ENCODE measurements around the gene TAS1R3. TPM values are rescaled to one million over a fixed set of nuclear protein-coding genes. Genes with fewer than 3 reads are reported as not detected.

Gene TAS1R3
- total and polyA plus RNA-seq, 4 donors: 0.19 to 0.36 (median 0.33) TPM; not detected in 1

GRCh38 chr1:1285611-1286311, 45.3 kb upstream of the TAS1R3 start:
- H3K36me3 ChIP-seq (ENCODE audit: control insufficient read depth in 4 of 4, insufficient read depth in 3 of 4, low read depth in 1 of 4, low read length in 3 of 4): no peaks in the 10 kb centered on the region
- H3K4me1 ChIP-seq (ENCODE audit: control insufficient read depth in 4 of 4, insufficient read depth in 4 of 4, low read length in 3 of 4): peaks cover 9 to 25% (median 18%) of the 10 kb centered on the region in 4 donors
- no peak for DNase-seq (ENCODE audit: low spot score)
- 78% methylated on average over 37 of the region's 37 CpGs for WGBS
- no peak overlapping the region for H3K27ac ChIP-seq (ENCODE audit: low read depth in 1 of 2, low read length in 2 of 2)
- H3K4me3 ChIP-seq (ENCODE audit: low read depth in 1 of 3, low read length in 3 of 3): no peak overlapping the region
- no peaks in the 10 kb centered on the region for H3K9me3 ChIP-seq (ENCODE audit: control insufficient read depth in 4 of 4, low read length in 3 of 4)
- TF ChIP-seq REST (IDR thresholded peaks at IDR 0.05) (no peak), SP1 (IDR thresholded peaks at IDR 0.05) (no peak), EGR1 (IDR thresholded peaks at IDR 0.05; ENCODE audit: low read depth in 2 of 2) (no peak), NR2F2 (IDR thresholded peaks at IDR 0.05) (no peak), RAD21 (IDR thresholded peaks at IDR 0.05) (no peak), HNF4A (conservative IDR thresholded peaks at IDR 0.05) (no peak), RXRA (IDR thresholded peaks at IDR 0.05) (no peak), HNF4G (IDR thresholded peaks at IDR 0.05) (no peak), MAX (IDR thresholded peaks at IDR 0.05) (no peak), TAF1 (conservative IDR thresholded peaks at IDR 0.05) (no peak), FOXA2 (IDR thresholded peaks at IDR 0.05) (no peak)
- TF ChIP-seq, protein P1, sequence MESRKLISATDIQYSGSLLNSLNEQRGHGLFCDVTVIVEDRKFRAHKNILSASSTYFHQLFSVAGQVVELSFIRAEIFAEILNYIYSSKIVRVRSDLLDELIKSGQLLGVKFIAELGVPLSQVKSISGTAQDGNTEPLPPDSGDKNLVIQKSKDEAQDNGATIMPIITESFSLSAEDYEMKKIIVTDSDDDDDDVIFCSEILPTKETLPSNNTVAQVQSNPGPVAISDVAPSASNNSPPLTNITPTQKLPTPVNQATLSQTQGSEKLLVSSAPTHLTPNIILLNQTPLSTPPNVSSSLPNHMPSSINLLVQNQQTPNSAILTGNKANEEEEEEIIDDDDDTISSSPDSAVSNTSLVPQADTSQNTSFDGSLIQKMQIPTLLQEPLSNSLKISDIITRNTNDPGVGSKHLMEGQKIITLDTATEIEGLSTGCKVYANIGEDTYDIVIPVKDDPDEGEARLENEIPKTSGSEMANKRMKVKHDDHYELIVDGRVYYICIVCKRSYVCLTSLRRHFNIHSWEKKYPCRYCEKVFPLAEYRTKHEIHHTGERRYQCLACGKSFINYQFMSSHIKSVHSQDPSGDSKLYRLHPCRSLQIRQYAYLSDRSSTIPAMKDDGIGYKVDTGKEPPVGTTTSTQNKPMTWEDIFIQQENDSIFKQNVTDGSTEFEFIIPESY (IDR thresholded peaks at IDR 0.05): no peak
- TF ChIP-seq, protein P2, sequence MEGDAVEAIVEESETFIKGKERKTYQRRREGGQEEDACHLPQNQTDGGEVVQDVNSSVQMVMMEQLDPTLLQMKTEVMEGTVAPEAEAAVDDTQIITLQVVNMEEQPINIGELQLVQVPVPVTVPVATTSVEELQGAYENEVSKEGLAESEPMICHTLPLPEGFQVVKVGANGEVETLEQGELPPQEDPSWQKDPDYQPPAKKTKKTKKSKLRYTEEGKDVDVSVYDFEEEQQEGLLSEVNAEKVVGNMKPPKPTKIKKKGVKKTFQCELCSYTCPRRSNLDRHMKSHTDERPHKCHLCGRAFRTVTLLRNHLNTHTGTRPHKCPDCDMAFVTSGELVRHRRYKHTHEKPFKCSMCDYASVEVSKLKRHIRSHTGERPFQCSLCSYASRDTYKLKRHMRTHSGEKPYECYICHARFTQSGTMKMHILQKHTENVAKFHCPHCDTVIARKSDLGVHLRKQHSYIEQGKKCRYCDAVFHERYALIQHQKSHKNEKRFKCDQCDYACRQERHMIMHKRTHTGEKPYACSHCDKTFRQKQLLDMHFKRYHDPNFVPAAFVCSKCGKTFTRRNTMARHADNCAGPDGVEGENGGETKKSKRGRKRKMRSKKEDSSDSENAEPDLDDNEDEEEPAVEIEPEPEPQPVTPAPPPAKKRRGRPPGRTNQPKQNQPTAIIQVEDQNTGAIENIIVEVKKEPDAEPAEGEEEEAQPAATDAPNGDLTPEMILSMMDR (IDR thresholded peaks at IDR 0.05; ENCODE audit: low read depth, low read length, missing input control): no peak
- no peak overlapping the region for H3K9ac ChIP-seq (ENCODE audit: low read depth in 1 of 2, low read length in 2 of 2)
- H3K27me3 ChIP-seq (ENCODE audit: control insufficient read depth in 4 of 4, insufficient read depth in 4 of 4, low read length in 3 of 4): no peaks in the 10 kb centered on the region

Data from liver (tissue), 9 donors.